K562 (cell line): ENCODE measurements around the gene QRFP. TPM values are rescaled to one million over a fixed set of nuclear protein-coding genes. Genes with fewer than 3 reads are reported as not detected.
A peak's percentile ranks its signal among the peaks of the same experiment; 100 is the strongest.

Source experiments
- ATAC-seq: fragments of 200-7000 bp; cut with Tn5 transposase; 3 replicates; pipeline ENCODE4 v1.9.1; 2020; ENCODE audit warnings: moderate library complexity
- BruUV-seq: library from RNA; stranded (reverse); fragments of 400-500 nt; replicated peaks from 2 replicates; lab custom pipeline; 2021; lab: Mats Ljungman, UMichigan
- CTCF ChIA-PET: fragments of 300-600 bp; formaldehyde crosslinking; extraction: SDS; loops from one replicate; lab custom pipeline; 2021; ENCODE audit warnings: low intra/inter-chr PET ratio; lab: Yijun Ruan, JAX
- POLR2A ChIA-PET: fragments of 300-600, 350-650 bp; sonication (Branson Sonifier 250); formaldehyde crosslinking; extraction: SDS; loops from one replicate; lab custom pipeline; 2021; ENCODE audit warnings: antibody characterized with exemption, inconsistent platforms; lab: Yijun Ruan, JAX
- DNase-seq, 4 experiments: peaks; one replicate each; pipeline versions ENCODE4 v3.0.0 to v3.0.0-alpha.2; 2011 to 2018; ENCODE audit warnings: low spot score in 3 of 4, mixed read lengths in 3 of 4; ENCODE audit errors: extremely low read depth in 1 of 4
- FAIRE-seq: peaks from 2 replicates; lab custom pipeline; 2011; peaks lifted over from hg19 to GRCh38; lab: Jason Lieb, UNC
- H2AFZ ChIP-seq: 2 replicates; pipeline ENCODE4 v1.6.0; 2011; ENCODE audit warnings: low read depth, low read length, control low read depth, inconsistent platforms
- H3K27ac ChIP-seq: fragments of 200-600 bp; 3 replicates; pipeline ENCODE4 v1.8.0; 2011; ENCODE audit warnings: low read depth, mild to moderate bottlenecking, control low read depth, inconsistent platforms, low read length, moderate library complexity, mixed read lengths; ENCODE audit errors: extremely low read depth
- H3K27me3 ChIP-seq, 2 experiments: fragments of 300-600 bp in 1 of 2; 2 replicates in 1 of 2; 3 replicates in 1 of 2; pipeline versions ENCODE4 v1.6.0 to v1.8.0; 2011; ENCODE audit warnings: inconsistent platforms in 2 of 2, low read length in 2 of 2, mild to moderate bottlenecking in 1 of 2, mixed read lengths in 1 of 2, moderate library complexity in 1 of 2; ENCODE audit not compliant: control insufficient read depth in 2 of 2, insufficient read depth in 2 of 2
- H3K36me3 ChIP-seq: fragments of 300-600 bp; 3 replicates; pipeline ENCODE4 v1.8.0; 2011; ENCODE audit warnings: mild to moderate bottlenecking, low read length, inconsistent platforms; ENCODE audit not compliant: control insufficient read depth, insufficient read depth
- H3K4me1 ChIP-seq, 2 experiments: fragments of 200-600 bp in 1 of 2; replicated peaks in 1 of 2; 2 replicates in 1 of 2; 3 replicates in 1 of 2; pipeline versions ENCODE4 v1.5.1 to v1.8.0; 2011; ENCODE audit warnings: inconsistent platforms in 2 of 2, low read length in 2 of 2, mild to moderate bottlenecking in 1 of 2, mixed read lengths in 1 of 2, moderate library complexity in 1 of 2; ENCODE audit not compliant: control insufficient read depth in 2 of 2, insufficient read depth in 2 of 2
- H3K4me2 ChIP-seq: 2 replicates; pipeline ENCODE4 v1.6.1; 2011; ENCODE audit warnings: low read length, control low read depth, inconsistent platforms, mixed read lengths; ENCODE audit not compliant: insufficient read depth
- H3K4me3 ChIP-seq: fragments of 200-600 bp; sonication (generic), shearing (Covaris generic); 2 replicates; pipeline ENCODE4 v1.5.1; 2016; ENCODE audit warnings: control low read depth, inconsistent platforms
- H3K79me2 ChIP-seq: fragments of 200-600 bp; 3 replicates; pipeline ENCODE4 v1.8.0; 2011; ENCODE audit warnings: low read length, inconsistent platforms; ENCODE audit not compliant: control insufficient read depth, insufficient read depth
- H3K9ac ChIP-seq, 2 experiments: 2 replicates each; pipeline versions ENCODE4 v1.6.0 to v1.6.1; 2011; ENCODE audit warnings: low read depth in 2 of 2, low read length in 2 of 2, control low read depth in 1 of 2, inconsistent platforms in 1 of 2, mild to moderate bottlenecking in 1 of 2, mixed read lengths in 1 of 2; ENCODE audit not compliant: insufficient read depth in 1 of 2
- H3K9me1 ChIP-seq: one replicate; pipeline ENCODE4 v1.6.0; 2011; ENCODE audit warnings: inconsistent platforms, mild to moderate bottlenecking, low read length, moderate library complexity; ENCODE audit not compliant: control insufficient read depth, insufficient read depth
- H3K9me3 ChIP-seq: replicated peaks from 2 replicates; pipeline ENCODE4 v1.5.1; 2011; ENCODE audit warnings: low read depth, low read length, inconsistent platforms; ENCODE audit not compliant: control insufficient read depth, insufficient read depth
- H4K20me1 ChIP-seq: replicated peaks from 2 replicates; pipeline ENCODE4 v1.6.1; 2011; ENCODE audit warnings: low read length, inconsistent platforms, mixed read lengths; ENCODE audit not compliant: control insufficient read depth, insufficient read depth
- E2F1 ChIP-seq: sonication (generic); formaldehyde crosslinking; IDR thresholded peaks from 2 replicates; pipeline ENCODE4 v1.8.1; 2023; ENCODE audit warnings: mild to moderate bottlenecking, missing genetic modification reagents, moderate library complexity
- HMGXB4 ChIP-seq: sonication (generic); formaldehyde crosslinking; IDR thresholded peaks from 2 replicates; pipeline ENCODE4 v1.8.1; 2023; ENCODE audit warnings: mild to moderate bottlenecking, missing genetic modification reagents
- STAT6 ChIP-seq: sonication (generic); formaldehyde crosslinking; IDR thresholded peaks from 2 replicates; pipeline ENCODE4 v1.8.1; 2023; ENCODE audit warnings: mild to moderate bottlenecking, missing genetic modification reagents
- ZNF41 ChIP-seq: fragments of 250-450 bp; sonication (Bioruptor Pico); conservative IDR thresholded peaks from 2 replicates; pipeline ENCODE4 v1.4.0; 2020; ENCODE audit warnings: mild to moderate bottlenecking
- WGBS: fragments of 100-300 bp; shearing (Covaris generic); methylation state at CpG from one replicate; pipeline ENCODE4 v1.1.6; 2016; ENCODE audit warnings: low coverage, mixed read lengths; ENCODE audit not compliant: insufficient coverage; ENCODE audit errors: missing lambda C conversion rate; 5-methylcytosine and 5-hydroxymethylcytosine counted together
- in situ Hi-C: fragments of 300-500 bp; cut with MboI; formaldehyde crosslinking; loops from 4 replicates; pipeline ENCODE4 v1.15.0; 2018; ENCODE audit warnings: inconsistent platforms, mixed read lengths
- intact Hi-C: fragments of 100-400 bp; cut with micrococcal nuclease; formaldehyde crosslinking; loops from 2 replicates; pipeline ENCODE4 v1.14.2; 2022
- polyA plus RNA-seq, 8 experiments: library from polyadenylated mRNA; depleted of rRNA in 4 of 8; stranded (reverse) in 5 of 8; unstranded in 3 of 8; fragments of >200 nt; fragmentation: Nextera tagmentation in 2 of 8; fragmentation: Illumina TruSeq in 1 of 8; extraction: Ambion mirVana in 2 of 8; extraction: Trizol in 1 of 8; gene quantifications; 2 replicates each; pipeline versions ENCODE4 v1.2.1 to v1.2.3, GENCODE V29; 2011 to 2014; ENCODE audit warnings: inconsistent platforms in 1 of 8, missing spikeins in 1 of 8
- total RNA-seq, 7 experiments: library from RNA; depleted of rRNA in 6 of 7; stranded (reverse); fragments of >200 nt in 6 of 7; fragmentation: Illumina TruSeq in 2 of 7; extraction: Trizol in 2 of 7; gene quantifications; 2 replicates each; pipeline versions ENCODE4 v1.2.1 to v1.2.3, GENCODE V29; 2011 to 2021; ENCODE audit warnings: low replicate concordance in 1 of 7

The QRFP gene
- total and polyA plus RNA-seq, 9 of the 15 experiments (the other 6 are each of a cell fraction or from before 2014, with no cell fraction given), result not detected

GRCh38 chr9:130897848-130898551, 1.4 kb upstream of the QRFP start (continued):
- TF ChIP-seq STAT6 (CRISPR knock-in tag), result peak; percentile 69

- no TSS peak for BruUV-seq
- Histone ChIP-seq H3K9ac (peak overlapping the region in 1 of 2 experiments; percentile 26; a peak in 1 of 4 replicates), H3K4me1 (peaks cover 6 to 78% of the 10 kb centered on the region in 2 experiments; a peak in 4 of 5 replicates), H2AFZ (no peak overlapping the region), H3K27ac (no peak overlapping the region), H3K9me3 (no peaks in the 10 kb centered on the region), H3K4me3 (no peak overlapping the region), H3K27me3 (peaks cover 51 to 65% of the 10 kb centered on the region in 2 experiments), H3K9me1 (peaks cover 15% of the 10 kb centered on the region), H3K4me2 (no peak overlapping the region), H3K79me2 (no peaks in the 10 kb centered on the region), H3K36me3 (peaks cover 4% of the 10 kb centered on the region; the same call in 2 of the 3 replicates), H4K20me1 (peaks cover 94% of the 10 kb centered on the region)
- 6% methylated on average over 16 of the region's 16 CpGs for WGBS
- CTCF ChIA-PET, result no interaction called here
- FAIRE-seq (no peak), ATAC-seq (no peak), DNase-seq (peak in 3 of 4 experiments; percentile 61 to 72 (median 70))
- in situ Hi-C loops, result no loop called here
- POLR2A ChIA-PET, result interaction anchor here (0.6 to 11.0 kb wide), 12 partner anchors 9 to 154 kb away, joined by 3 to 334 read pairs (median 4); no protein-coding TSS in a partner anchor
- intact Hi-C loops, result no loop called here
- no peak for TF ChIP-seq ZNF41 (CRISPR knock-in tag)
- TF ChIP-seq HMGXB4, result 0 out of 2 replicates have a peak, but pooled peaks have one; percentile 54
- peak; percentile 53; the same call in 1 of the 2 replicates for TF ChIP-seq E2F1 (CRISPR knock-in tag)
Measured at GRCh38 chr9:130897105-130897751, 616 bp upstream of the QRFP start.
